Endothelial cell of umbilical vein (primary cell): ENCODE results near the gene FAM13C.

ENCODE experiments used
- POLR2A ChIP-seq: IDR thresholded peaks from 2 replicates; pipeline ENCODE4 v1.6.1; 2012; ENCODE audit warnings: low read depth, mild to moderate bottlenecking, control low read depth, low read length
- POLR2AphosphoS5 ChIP-seq: IDR thresholded peaks from 2 replicates; pipeline ENCODE4 v1.6.1; 2012; ENCODE audit warnings: low read depth, mild to moderate bottlenecking, control low read depth, low read length, moderate library complexity; ENCODE audit not compliant: insufficient read depth

DNA sequence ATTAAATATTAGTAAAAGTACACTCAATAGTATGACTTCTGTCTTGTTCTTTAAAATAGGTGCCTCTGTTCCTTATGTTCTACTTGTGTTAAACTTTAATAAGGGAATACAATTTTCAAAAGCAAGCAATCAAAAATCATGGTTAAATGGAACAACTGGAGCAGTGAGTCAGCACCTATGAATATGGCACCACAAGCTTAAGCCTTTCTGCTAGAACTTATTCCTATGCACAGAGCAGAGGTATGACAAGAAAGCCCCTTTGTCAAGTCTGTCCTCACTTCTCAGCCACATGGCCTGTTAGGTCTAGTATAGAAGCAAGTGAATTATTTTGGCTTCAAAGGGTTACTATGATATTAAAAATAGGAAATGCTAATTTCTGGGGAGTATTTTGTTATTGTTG, 29.8 kb downstream of the FAM13C start:
- TF ChIP-seq POLR2A (no peak), POLR2AphosphoS5 (no peak)
